Ovary (tissue), 9 donors: Measurements from ENCODE around the gene SOX5. TPM values are rescaled to one million over a fixed set of nuclear protein-coding genes. Genes with fewer than 3 reads are reported as not detected.

ENCODE experiments used
- DNase-seq, 5 donors: peaks; one replicate each; pipeline ENCODE4 v3.0.0-alpha.2; 2019 to 2020
- H3K27ac ChIP-seq, 2 donors: fragments of 200-600 bp; one replicate each; pipeline versions ENCODE4 v1.5.1 to v1.8.0; 2019 to 2022
- H3K27me3 ChIP-seq: fragments of 200-600 bp; one replicate; pipeline ENCODE4 v1.8.0; 2022
- H3K36me3 ChIP-seq: fragments of 200-600 bp; sonication (generic); one replicate; pipeline ENCODE4 v1.5.1; 2019
- H3K4me1 ChIP-seq: one replicate; pipeline ENCODE4 v1.8.1; 2013; ENCODE audit warnings: mild to moderate bottlenecking, moderate library complexity; ENCODE audit not compliant: insufficient read depth
- H3K4me3 ChIP-seq: fragments of 200-600 bp; sonication (generic); one replicate; pipeline ENCODE4 v1.5.1; 2017
- H3K9me3 ChIP-seq, 2 donors: fragments of 200-600 bp in 1 of 2; sonication (generic) in 1 of 2; one replicate each; pipeline versions ENCODE4 v1.5.1 to v1.8.1; 2013 to 2019; ENCODE audit warnings: mild to moderate bottlenecking in 1 of 2, moderate library complexity in 1 of 2
- EP300 ChIP-seq: sonication (generic); formaldehyde crosslinking; IDR thresholded peaks from one replicate; pipeline ENCODE4 v1.6.1; 2017; ENCODE audit warnings: antibody characterized with exemption
- POLR2A ChIP-seq: fragments of 450-650 bp; IDR thresholded peaks from one replicate; pipeline ENCODE4 v1.6.1; 2017; ENCODE audit warnings: antibody characterized with exemption, mild to moderate bottlenecking, moderate library complexity
- WGBS, 3 donors: extraction: QIAGEN DNeasy Blood & Tissue Kit in 1 of 3; methylation state at CpG; one replicate each; pipeline versions ENCODE4 v1.1.5 to v1.1.7; 2013 to 2017; 5-methylcytosine and 5-hydroxymethylcytosine counted together
- intact Hi-C, 4 donors: fragments of 100-400 bp; cut with DNase I; formaldehyde crosslinking; loops; one replicate each; pipeline versions ENCODE4 v1.11.0 to v1.15.1; 2022 to 2023
- polyA plus RNA-seq, 2 donors: library from polyadenylated mRNA; stranded (reverse); fragments of 200-250 nt in 1 of 2; fragments of 350-450 nt in 1 of 2; fragmentation: Illumina TruSeq in 1 of 2; extraction: RNeasy Lipid Tissue Mini Kit (QIAGEN cat#74804) in 1 of 2; gene quantifications; one replicate each; pipeline ENCODE4 v1.2.3, GENCODE V29; 2013 to 2014
- total RNA-seq, 7 donors: library from RNA; depleted of rRNA in 2 of 7; stranded (reverse); fragments of >200 nt in 2 of 7; fragmentation: NEBNext Ultra II Directional in 3 of 7; extraction: Animal tissue kit (Norgen Biotek cat#: 25700) in 3 of 7; gene quantifications; one replicate each; pipeline versions ENCODE4 v1.1.0 to v1.2.4, GENCODE V29; 2016 to 2023
- TF ChIP-seq, protein P1 (sequence below), 3 donors: fragments of 450-650 bp in 2 of 3; fragments of 200-600 bp in 1 of 3; IDR thresholded peaks; one replicate each; pipeline versions ENCODE4 v1.5.1 to v1.8.0; 2016 to 2022; ENCODE audit warnings: antibody characterized with exemption in 3 of 3, mild to moderate bottlenecking in 1 of 3
- donor health status: DM: no; HTN: no; CAD: no; lungs with moderate emphysema.
- donor health status: DM: no; HTN: no; CAD: no.
- donor health status: Bipolar disorder and iron deficiency.
- donor health status: DM: yes; HTN: yes; CAD: no.
- donor health status: DM: no; HTN: no; CAD: no.
- donor health status: DM: yes; HTN: yes; CAD: no.

Gene SOX5
- total and polyA plus RNA-seq, 9 donors = 5.7 to 33.7 (median 21.4) TPM

DNA sequence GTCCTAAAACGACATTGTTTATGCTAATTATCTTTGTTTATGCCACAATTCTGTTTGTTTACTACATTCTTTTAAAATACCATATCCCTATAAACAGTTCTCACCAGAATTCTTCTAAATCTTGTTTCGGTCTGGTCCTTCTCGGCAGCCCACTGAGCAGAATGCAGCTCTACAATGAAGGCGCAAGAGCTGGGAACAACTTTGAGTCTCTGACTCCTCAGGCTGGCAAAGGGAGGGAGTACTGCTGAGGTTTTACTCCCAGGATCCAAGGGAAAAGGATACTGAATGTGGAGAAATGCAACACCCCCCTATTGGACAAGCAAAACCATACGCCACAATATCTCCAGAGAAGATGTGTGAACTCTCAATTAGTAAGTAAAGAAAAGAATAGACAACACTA is 5.4 kb downstream of the SOX5 start:
- WGBS, 3 donors = 46 to 71% (median 57%) methylated on average over 5 of the region's 5 CpGs
- intact Hi-C loops = no loop called here
- H3K36me3 ChIP-seq = no peaks in the 10 kb centered on the region

DNA sequence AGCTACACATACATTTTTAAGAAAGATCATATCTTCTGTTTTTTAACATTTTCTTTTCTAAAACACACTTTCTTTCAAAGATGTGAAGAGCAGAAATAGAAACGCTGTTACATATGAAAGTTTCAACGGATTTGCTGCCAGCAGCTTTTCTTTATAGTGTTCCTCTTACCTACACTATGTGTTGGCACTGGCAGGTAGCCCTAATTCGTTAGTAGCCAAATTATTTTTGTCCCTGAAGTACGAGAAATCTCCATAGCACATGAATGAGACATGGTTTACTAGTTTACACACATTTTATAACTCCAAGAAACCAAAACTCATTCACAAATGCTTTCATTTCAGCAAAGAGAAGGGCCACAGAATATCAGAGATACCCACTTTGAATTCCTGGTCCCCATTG is 6.6 kb downstream of the SOX5 start:
- WGBS, 3 donors = 87 to 91% (median 91%) methylated on average over 4 of the region's 4 CpGs
- no peaks in the 10 kb centered on the region for H3K27me3 ChIP-seq
- H3K36me3 ChIP-seq = no peaks in the 10 kb centered on the region
- no peaks in the 10 kb centered on the region for H3K4me1 ChIP-seq
- intact Hi-C loops = no loop called here
- no peak overlapping the region for H3K27ac ChIP-seq
- DNase-seq = no peak
- H3K4me3 ChIP-seq = no peak overlapping the region
- TF ChIP-seq EP300 (no peak), POLR2A (no peak)
- TF ChIP-seq, protein P1, sequence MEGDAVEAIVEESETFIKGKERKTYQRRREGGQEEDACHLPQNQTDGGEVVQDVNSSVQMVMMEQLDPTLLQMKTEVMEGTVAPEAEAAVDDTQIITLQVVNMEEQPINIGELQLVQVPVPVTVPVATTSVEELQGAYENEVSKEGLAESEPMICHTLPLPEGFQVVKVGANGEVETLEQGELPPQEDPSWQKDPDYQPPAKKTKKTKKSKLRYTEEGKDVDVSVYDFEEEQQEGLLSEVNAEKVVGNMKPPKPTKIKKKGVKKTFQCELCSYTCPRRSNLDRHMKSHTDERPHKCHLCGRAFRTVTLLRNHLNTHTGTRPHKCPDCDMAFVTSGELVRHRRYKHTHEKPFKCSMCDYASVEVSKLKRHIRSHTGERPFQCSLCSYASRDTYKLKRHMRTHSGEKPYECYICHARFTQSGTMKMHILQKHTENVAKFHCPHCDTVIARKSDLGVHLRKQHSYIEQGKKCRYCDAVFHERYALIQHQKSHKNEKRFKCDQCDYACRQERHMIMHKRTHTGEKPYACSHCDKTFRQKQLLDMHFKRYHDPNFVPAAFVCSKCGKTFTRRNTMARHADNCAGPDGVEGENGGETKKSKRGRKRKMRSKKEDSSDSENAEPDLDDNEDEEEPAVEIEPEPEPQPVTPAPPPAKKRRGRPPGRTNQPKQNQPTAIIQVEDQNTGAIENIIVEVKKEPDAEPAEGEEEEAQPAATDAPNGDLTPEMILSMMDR (IDR thresholded peaks at IDR 0.05) = no peak
- H3K9me3 ChIP-seq = no peaks in the 10 kb centered on the region

More for the DNA sequence above, 5.4 kb downstream of the SOX5 start:
- TF ChIP-seq, protein P1 (IDR thresholded peaks at IDR 0.05) = no peak
- TF ChIP-seq EP300 = no peak
- TF ChIP-seq POLR2A = no peak
- H3K27ac ChIP-seq = no peak overlapping the region
- DNase-seq = no peak
- no peaks in the 10 kb centered on the region for H3K27me3 ChIP-seq
- no peak overlapping the region for H3K4me3 ChIP-seq
- H3K9me3 ChIP-seq = no peaks in the 10 kb centered on the region
- no peaks in the 10 kb centered on the region for H3K4me1 ChIP-seq

DNA sequence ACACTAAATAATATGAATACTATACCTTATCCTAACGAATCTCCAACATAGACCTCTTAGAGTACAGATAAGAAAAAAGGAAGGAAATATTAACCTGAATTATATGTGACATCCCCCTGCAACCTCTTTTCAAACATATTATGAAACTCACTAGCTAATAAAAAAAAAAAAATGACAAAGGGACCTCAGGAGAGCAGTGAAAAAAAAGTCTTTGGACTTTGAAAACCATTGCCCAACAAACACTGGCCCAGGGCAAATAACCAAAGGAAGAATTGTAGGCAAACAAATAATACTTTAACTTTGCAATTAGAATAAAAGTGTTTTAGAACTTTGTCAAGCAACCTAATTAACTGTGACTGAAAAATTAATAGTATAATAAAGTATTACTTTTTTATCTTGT is 7.7 kb downstream of the SOX5 start:
- no peaks in the 10 kb centered on the region for H3K4me1 ChIP-seq
- H3K27me3 ChIP-seq = no peaks in the 10 kb centered on the region
- H3K4me3 ChIP-seq = no peak overlapping the region
- no peaks in the 10 kb centered on the region for H3K36me3 ChIP-seq
- TF ChIP-seq, protein P1 (IDR thresholded peaks at IDR 0.05) = no peak
- no peak for TF ChIP-seq EP300
- no peak for TF ChIP-seq POLR2A
- no peak for DNase-seq
- WGBS, 3 donors = 90 to 98% (median 94%) methylated on average over 1 of the region's 1 CpG
- H3K9me3 ChIP-seq = no peaks in the 10 kb centered on the region
- intact Hi-C loops = no loop called here
- no peak overlapping the region for H3K27ac ChIP-seq

DNA sequence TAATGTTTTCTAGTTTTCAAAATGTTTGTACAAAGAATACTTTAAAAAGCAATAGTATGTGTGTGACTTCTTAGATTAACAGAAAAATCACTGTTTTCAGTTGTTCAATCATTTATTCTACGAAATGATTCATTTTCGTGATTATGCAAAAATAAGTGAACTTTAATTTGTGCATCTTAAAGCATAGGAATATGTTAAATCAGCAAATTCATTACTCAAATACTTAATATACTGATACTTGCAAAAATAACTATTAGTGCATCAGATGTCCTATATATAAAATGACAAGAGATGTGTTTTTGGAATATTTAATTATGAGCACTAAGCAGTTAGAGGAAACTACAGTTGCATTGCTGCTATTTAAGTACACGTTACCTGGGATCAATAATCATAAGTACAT is 11.0 kb downstream of the SOX5 start:
- DNase-seq = no peak
- Histone ChIP-seq H3K4me1 (no peaks in the 10 kb centered on the region), H3K9me3 (no peaks in the 10 kb centered on the region), H3K27me3 (no peaks in the 10 kb centered on the region), H3K4me3 (no peak overlapping the region), H3K36me3 (no peaks in the 10 kb centered on the region), H3K27ac (no peak overlapping the region)
- no peak for TF ChIP-seq EP300
- TF ChIP-seq, protein P1 (IDR thresholded peaks at IDR 0.05) = no peak
- TF ChIP-seq POLR2A = no peak
- intact Hi-C loops = no loop called here
- WGBS, 3 donors = 94 to 97% (median 96%) methylated on average over 3 of the region's 3 CpGs

DNA sequence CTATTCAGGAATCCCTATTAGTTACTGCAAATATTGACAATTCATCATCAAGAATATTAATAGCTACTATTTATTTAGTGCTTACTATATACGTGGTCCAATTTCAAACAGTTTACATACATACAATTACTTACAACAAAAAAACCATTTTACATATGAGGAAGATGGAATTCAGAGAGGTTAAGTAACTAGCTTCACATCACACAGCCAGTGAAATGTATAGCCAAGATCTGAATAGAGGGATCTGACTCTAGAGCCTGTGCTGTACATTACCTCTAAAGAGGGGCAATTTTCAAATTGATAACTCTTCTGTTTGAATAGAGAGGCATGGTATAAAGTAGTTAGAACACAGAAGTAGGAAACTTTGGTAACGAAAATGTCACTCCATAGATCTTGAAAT is 18.3 kb downstream of the SOX5 start:
- intact Hi-C loops = no loop called here
- 95 to 96% (median 96%) methylated on average over 2 of the region's 2 CpGs for WGBS, 3 donors
- H3K4me1 ChIP-seq = no peaks in the 10 kb centered on the region
- no peak for TF ChIP-seq POLR2A
- no peak for TF ChIP-seq EP300
- TF ChIP-seq, protein P1 (IDR thresholded peaks at IDR 0.05) = no peak
- H3K4me3 ChIP-seq = no peak overlapping the region
- H3K36me3 ChIP-seq = no peaks in the 10 kb centered on the region
- H3K27ac ChIP-seq = no peak overlapping the region
- H3K27me3 ChIP-seq = no peaks in the 10 kb centered on the region
- DNase-seq = no peak
- no peaks in the 10 kb centered on the region for H3K9me3 ChIP-seq
